ENCODE results near the gene FUT3.

The FUT3 gene

GRCh38 chr19:5803441-5803751, 47.9 kb downstream of the FUT3 start:
- Histone ChIP-seq H3K36me3 (replicated peaks) (no peaks in the 10 kb centered on the region), H3K27ac (no peak overlapping the region), H3K4me3 (ENCODE audit: low read depth, low read length) (peak overlapping the region; percentile 39), H3K27me3 (replicated peaks) (peaks cover 15% of the 10 kb centered on the region)
- no peak for DNase-seq
- in situ Hi-C loops (cut with HindIII; ENCODE audit: low pct_ligation_motif_present, low sequenced_read_pairs), result no loop called here
- TF ChIP-seq, protein P1, sequence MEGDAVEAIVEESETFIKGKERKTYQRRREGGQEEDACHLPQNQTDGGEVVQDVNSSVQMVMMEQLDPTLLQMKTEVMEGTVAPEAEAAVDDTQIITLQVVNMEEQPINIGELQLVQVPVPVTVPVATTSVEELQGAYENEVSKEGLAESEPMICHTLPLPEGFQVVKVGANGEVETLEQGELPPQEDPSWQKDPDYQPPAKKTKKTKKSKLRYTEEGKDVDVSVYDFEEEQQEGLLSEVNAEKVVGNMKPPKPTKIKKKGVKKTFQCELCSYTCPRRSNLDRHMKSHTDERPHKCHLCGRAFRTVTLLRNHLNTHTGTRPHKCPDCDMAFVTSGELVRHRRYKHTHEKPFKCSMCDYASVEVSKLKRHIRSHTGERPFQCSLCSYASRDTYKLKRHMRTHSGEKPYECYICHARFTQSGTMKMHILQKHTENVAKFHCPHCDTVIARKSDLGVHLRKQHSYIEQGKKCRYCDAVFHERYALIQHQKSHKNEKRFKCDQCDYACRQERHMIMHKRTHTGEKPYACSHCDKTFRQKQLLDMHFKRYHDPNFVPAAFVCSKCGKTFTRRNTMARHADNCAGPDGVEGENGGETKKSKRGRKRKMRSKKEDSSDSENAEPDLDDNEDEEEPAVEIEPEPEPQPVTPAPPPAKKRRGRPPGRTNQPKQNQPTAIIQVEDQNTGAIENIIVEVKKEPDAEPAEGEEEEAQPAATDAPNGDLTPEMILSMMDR (IDR thresholded peaks at IDR 0.05; ENCODE audit: low read depth, low read length, missing control alignments), result no peak

- in situ Hi-C loops (cut with HindIII; ENCODE audit: low pct_ligation_motif_present, low sequenced_read_pairs), result no loop called here
- H3K27ac ChIP-seq, result no peak overlapping the region
- H3K4me3 ChIP-seq (ENCODE audit: low read depth, low read length), result no peak overlapping the region
- DNase-seq, result no peak
- no peaks in the 10 kb centered on the region for H3K36me3 ChIP-seq (replicated peaks)
- TF ChIP-seq, protein P1 (IDR thresholded peaks at IDR 0.05; ENCODE audit: low read depth, low read length, missing control alignments), result no peak
- H3K27me3 ChIP-seq (replicated peaks), result peaks cover 15% of the 10 kb centered on the region
Observed at GRCh38 chr19:5801796-5802619, 49.2 kb downstream of the FUT3 start.

- in situ Hi-C loops (cut with HindIII; ENCODE audit: low pct_ligation_motif_present, low sequenced_read_pairs), result no loop called here
Observed at GRCh38 chr19:5800361-5801270, 50.6 kb downstream of the FUT3 start.

GRCh38 chr19:5799247-5800241, 51.7 kb downstream of the FUT3 start:
- TF ChIP-seq, protein P1 (IDR thresholded peaks at IDR 0.05; ENCODE audit: low read depth, low read length, missing control alignments), result no peak
- peaks cover 4% of the 10 kb centered on the region for H3K27me3 ChIP-seq (replicated peaks)
- H3K36me3 ChIP-seq (replicated peaks), result no peaks in the 10 kb centered on the region
- H3K27ac ChIP-seq, result no peak overlapping the region
- no peak for DNase-seq
- H3K4me3 ChIP-seq (ENCODE audit: low read depth, low read length), result no peak overlapping the region
- in situ Hi-C loops (cut with HindIII; ENCODE audit: low pct_ligation_motif_present, low sequenced_read_pairs), result no loop called here

More at GRCh38 chr19:5800361-5801270, 50.6 kb downstream of the FUT3 start:
- no peaks in the 10 kb centered on the region for H3K36me3 ChIP-seq (replicated peaks)
- H3K27ac ChIP-seq, result no peak overlapping the region
- peaks cover 9% of the 10 kb centered on the region for H3K27me3 ChIP-seq (replicated peaks)
- no peak overlapping the region for H3K4me3 ChIP-seq (ENCODE audit: low read depth, low read length)
- DNase-seq, result no peak
- TF ChIP-seq, protein P1 (IDR thresholded peaks at IDR 0.05; ENCODE audit: low read depth, low read length, missing control alignments), result no peak

DNA sequence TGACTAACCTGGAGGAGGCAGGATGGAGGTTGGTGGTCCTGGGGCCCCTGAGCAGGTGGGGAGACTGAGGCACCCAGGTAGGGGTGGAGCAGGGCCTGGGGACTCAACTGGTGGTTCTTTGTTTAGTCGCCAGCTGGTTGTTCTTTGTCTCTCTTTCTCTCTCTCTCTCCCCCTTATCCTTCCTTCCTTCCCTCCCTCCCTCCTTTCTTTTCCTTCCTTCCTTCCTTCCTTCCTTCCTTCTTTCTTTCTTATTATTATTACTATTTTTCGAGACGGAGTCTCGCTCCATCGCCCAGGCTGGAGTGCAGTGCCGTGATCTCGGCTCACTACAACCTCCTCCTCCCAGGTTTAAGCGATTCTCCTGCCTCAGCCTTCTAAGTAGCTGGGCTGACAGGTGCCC, 53.0 kb downstream of the FUT3 start:
- no peaks in the 10 kb centered on the region for H3K27me3 ChIP-seq (replicated peaks)
- no peak for DNase-seq
- in situ Hi-C loops (cut with HindIII; ENCODE audit: low pct_ligation_motif_present, low sequenced_read_pairs), result no loop called here
- no peaks in the 10 kb centered on the region for H3K36me3 ChIP-seq (replicated peaks)
- H3K27ac ChIP-seq, result no peak overlapping the region
- TF ChIP-seq, protein P1 (IDR thresholded peaks at IDR 0.05; ENCODE audit: low read depth, low read length, missing control alignments), result no peak
- H3K4me3 ChIP-seq (ENCODE audit: low read depth, low read length), result no peak overlapping the region

Data from brain microvascular endothelial cell (primary cell).